ENCODE results near the gene CC2D1A.
A peak's percentile ranks its signal among the peaks of the same experiment; 100 is the strongest.

CC2D1A gene

GRCh38 chr19:13864667-13865570 lies 41.1 kb upstream of the CC2D1A start:
- H2BK120ac ChIP-seq (ENCODE audit: low read depth, low read length): peak overlapping the region; percentile 42
- WGBS: 26% methylated on average over 34 of the region's 113 CpGs
- H3K14ac ChIP-seq (ENCODE audit: low read length in 2 of 2): no peak overlapping the region
- no peaks in the 10 kb centered on the region for H3K9me3 ChIP-seq (ENCODE audit: control insufficient read depth, low read length)
- DNase-seq: no peak
- H3K23ac ChIP-seq (ENCODE audit: low read length in 2 of 2): no peak overlapping the region
- H4K91ac ChIP-seq (ENCODE audit: low read length): peak overlapping the region; percentile 23
- no peaks in the 10 kb centered on the region for H3K27me3 ChIP-seq (ENCODE audit: control insufficient read depth in 1 of 2, insufficient read depth in 1 of 2, low read length in 2 of 2)
- peaks cover 5% of the 10 kb centered on the region for H3K79me1 ChIP-seq (replicated peaks; ENCODE audit: low read length, poor library complexity, severe bottlenecking)
- peak overlapping the region; percentile 81 for H2BK15ac ChIP-seq (ENCODE audit: low read depth, poor library complexity, severe bottlenecking)
- no peak overlapping the region for H2AFZ ChIP-seq (ENCODE audit: low read depth, low read length)
- H3K4me3 ChIP-seq (ENCODE audit: insufficient read depth in 1 of 2, low read depth in 1 of 2, low read length in 2 of 2): peak overlapping the region; percentile 51 to 65
- no peak overlapping the region for H2AK5ac ChIP-seq (ENCODE audit: low read length, severe bottlenecking)
- peak overlapping the region; percentile 59 to 76 for H2BK12ac ChIP-seq (ENCODE audit: low read length in 2 of 2)
- H3K27ac ChIP-seq (ENCODE audit: low read length, poor library complexity, severe bottlenecking): no peak overlapping the region
- no peaks in the 10 kb centered on the region for H3K36me3 ChIP-seq (ENCODE audit: control insufficient read depth in 1 of 2, insufficient read depth in 2 of 2, low read depth in 1 of 2, low read length in 2 of 2)
- peak overlapping the region; percentile 91 for H3K4me2 ChIP-seq (ENCODE audit: low read length, poor library complexity, severe bottlenecking)
- peak overlapping the region; percentile 14 to 29 for H3K18ac ChIP-seq (ENCODE audit: low read depth in 1 of 2, low read length in 2 of 2)
- H4K8ac ChIP-seq (ENCODE audit: low read length): peak overlapping the region; percentile 62
- H3K4ac ChIP-seq (ENCODE audit: low read depth in 1 of 2, low read length in 2 of 2): peak overlapping the region; percentile 20 to 29
- H3K4me1 ChIP-seq (ENCODE audit: control insufficient read depth, insufficient read depth, low read depth, low read length): peaks cover 29% of the 10 kb centered on the region
- no peak overlapping the region for H2BK5ac ChIP-seq (ENCODE audit: low read depth, low read length, poor library complexity, severe bottlenecking)
- no peak overlapping the region for H3K9ac ChIP-seq (ENCODE audit: low read length)

GRCh38 chr19:13865571-13866462 lies 40.2 kb upstream of the CC2D1A start:
- Histone ChIP-seq H3K4me1 (ENCODE audit: control insufficient read depth, insufficient read depth, low read depth, low read length) (peaks cover 27% of the 10 kb centered on the region), H2BK120ac (ENCODE audit: low read depth, low read length) (peak overlapping the region; percentile 42), H3K27ac (ENCODE audit: low read length, poor library complexity, severe bottlenecking) (no peak overlapping the region), H4K8ac (ENCODE audit: low read length) (peak overlapping the region; percentile 60), H3K79me1 (replicated peaks; ENCODE audit: low read length, poor library complexity, severe bottlenecking) (peaks cover 5% of the 10 kb centered on the region), H2BK15ac (ENCODE audit: low read depth, poor library complexity, severe bottlenecking) (peak overlapping the region; percentile 37), H3K4me2 (ENCODE audit: low read length, poor library complexity, severe bottlenecking) (peak overlapping the region; percentile 91), H3K4ac (ENCODE audit: low read depth in 1 of 2, low read length in 2 of 2) (no peak overlapping the region), H3K18ac (ENCODE audit: low read depth in 1 of 2, low read length in 2 of 2) (peak overlapping the region; percentile 25 to 70), H4K91ac (ENCODE audit: low read length) (peak overlapping the region; percentile 25), H2BK5ac (ENCODE audit: low read depth, low read length, poor library complexity, severe bottlenecking) (no peak overlapping the region), H3K9me3 (ENCODE audit: control insufficient read depth, low read length) (no peaks in the 10 kb centered on the region), H3K27me3 (ENCODE audit: control insufficient read depth in 1 of 2, insufficient read depth in 1 of 2, low read length in 2 of 2) (no peaks in the 10 kb centered on the region), H3K23ac (ENCODE audit: low read length in 2 of 2) (peak overlapping the region in 1 of 2 experiments; percentile 17), H3K14ac (ENCODE audit: low read length in 2 of 2) (no peak overlapping the region), H3K9ac (ENCODE audit: low read length) (peak overlapping the region; percentile 74), H2AFZ (ENCODE audit: low read depth, low read length) (peak overlapping the region; percentile 11), H2AK5ac (ENCODE audit: low read length, severe bottlenecking) (no peak overlapping the region), H3K36me3 (ENCODE audit: control insufficient read depth in 1 of 2, insufficient read depth in 2 of 2, low read depth in 1 of 2, low read length in 2 of 2) (no peaks in the 10 kb centered on the region), H3K4me3 (ENCODE audit: insufficient read depth in 1 of 2, low read depth in 1 of 2, low read length in 2 of 2) (peak overlapping the region; percentile 65 to 75), H2BK12ac (ENCODE audit: low read length in 2 of 2) (no peak overlapping the region)
- no peak for DNase-seq
- 4% methylated on average over 56 of the region's 82 CpGs for WGBS

GRCh38 chr19:13866463-13867046 lies 39.4 kb upstream of the CC2D1A start:
- Histone ChIP-seq H3K4me3 (ENCODE audit: insufficient read depth in 1 of 2, low read depth in 1 of 2, low read length in 2 of 2) (peak overlapping the region in 1 of 2 experiments; percentile 75), H3K23ac (ENCODE audit: low read length in 2 of 2) (no peak overlapping the region), H3K27ac (ENCODE audit: low read length, poor library complexity, severe bottlenecking) (no peak overlapping the region), H2AK5ac (ENCODE audit: low read length, severe bottlenecking) (no peak overlapping the region), H3K27me3 (ENCODE audit: control insufficient read depth in 1 of 2, insufficient read depth in 1 of 2, low read length in 2 of 2) (no peaks in the 10 kb centered on the region), H3K4ac (ENCODE audit: low read depth in 1 of 2, low read length in 2 of 2) (no peak overlapping the region), H3K18ac (ENCODE audit: low read depth in 1 of 2, low read length in 2 of 2) (peak overlapping the region in 1 of 2 experiments; percentile 70), H3K4me1 (ENCODE audit: control insufficient read depth, insufficient read depth, low read depth, low read length) (peaks cover 26% of the 10 kb centered on the region), H2BK120ac (ENCODE audit: low read depth, low read length) (no peak overlapping the region), H2BK12ac (ENCODE audit: low read length in 2 of 2) (no peak overlapping the region), H3K9ac (ENCODE audit: low read length) (peak overlapping the region; percentile 74), H2BK5ac (ENCODE audit: low read depth, low read length, poor library complexity, severe bottlenecking) (no peak overlapping the region), H2BK15ac (ENCODE audit: low read depth, poor library complexity, severe bottlenecking) (no peak overlapping the region), H3K14ac (ENCODE audit: low read length in 2 of 2) (no peak overlapping the region), H4K91ac (ENCODE audit: low read length) (peak overlapping the region; percentile 14), H3K79me1 (replicated peaks; ENCODE audit: low read length, poor library complexity, severe bottlenecking) (peaks cover 4% of the 10 kb centered on the region), H4K8ac (ENCODE audit: low read length) (no peak overlapping the region), H2AFZ (ENCODE audit: low read depth, low read length) (no peak overlapping the region), H3K36me3 (ENCODE audit: control insufficient read depth in 1 of 2, insufficient read depth in 2 of 2, low read depth in 1 of 2, low read length in 2 of 2) (no peaks in the 10 kb centered on the region), H3K9me3 (ENCODE audit: control insufficient read depth, low read length) (no peaks in the 10 kb centered on the region), H3K4me2 (ENCODE audit: low read length, poor library complexity, severe bottlenecking) (peak overlapping the region; percentile 91)
- WGBS: 87% methylated on average over 15 of the region's 15 CpGs
- no peak for DNase-seq

Data from mesenchymal stem cell (in vitro differentiated cells and primary cell).